ENCODE results near the gene SYK. TPM values are rescaled to one million over a fixed set of nuclear protein-coding genes. Genes with fewer than 3 reads are reported as not detected.

Gene SYK
- polyA plus RNA-seq, 1 of the 3 experiments (the other 2 are of a cell fraction), result not detected

- Histone ChIP-seq H4K20me1 (ENCODE audit: insufficient read depth) (no peaks in the 10 kb centered on the region), H3K4me1 (ENCODE audit: control insufficient read depth in 1 of 2, insufficient read depth in 2 of 2, low read depth in 1 of 2, low read length in 1 of 2) (peaks cover 0 to 3% of the 10 kb centered on the region in 2 experiments; a peak in 1 of 4 replicates), H3K9ac (no peak overlapping the region), H2AFZ (ENCODE audit: low read depth) (no peak overlapping the region), H3K9me3 (no peaks in the 10 kb centered on the region; the same call in 1 of the 2 replicates), H3K4me3 (ENCODE audit: low read depth in 2 of 2, low read length in 1 of 2) (no peak overlapping the region), H3K9me2 (no peaks in the 10 kb centered on the region), H3F3A (replicated peaks; ENCODE audit: insufficient read depth) (no peaks in the 10 kb centered on the region), H3K36me3 (replicated peaks in 1 of 2; ENCODE audit: control insufficient read depth in 1 of 2, insufficient read depth in 2 of 2, low read length in 1 of 2) (no peaks in the 10 kb centered on the region), H3K4me2 (no peak overlapping the region), H3K27ac (ENCODE audit: low read depth in 2 of 2, low read length in 1 of 2) (no peak overlapping the region), H3K27me3 (ENCODE audit: insufficient read depth) (no peaks in the 10 kb centered on the region), H3K79me2 (ENCODE audit: insufficient read depth) (no peaks in the 10 kb centered on the region)
- POLR2A ChIA-PET, result no interaction called here
- TF ChIP-seq, protein P1, sequence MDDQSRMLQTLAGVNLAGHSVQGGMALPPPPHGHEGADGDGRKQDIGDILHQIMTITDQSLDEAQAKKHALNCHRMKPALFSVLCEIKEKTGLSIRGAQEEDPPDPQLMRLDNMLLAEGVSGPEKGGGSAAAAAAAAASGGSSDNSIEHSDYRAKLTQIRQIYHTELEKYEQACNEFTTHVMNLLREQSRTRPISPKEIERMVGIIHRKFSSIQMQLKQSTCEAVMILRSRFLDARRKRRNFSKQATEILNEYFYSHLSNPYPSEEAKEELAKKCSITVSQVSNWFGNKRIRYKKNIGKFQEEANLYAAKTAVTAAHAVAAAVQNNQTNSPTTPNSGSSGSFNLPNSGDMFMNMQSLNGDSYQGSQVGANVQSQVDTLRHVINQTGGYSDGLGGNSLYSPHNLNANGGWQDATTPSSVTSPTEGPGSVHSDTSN (IDR thresholded peaks at IDR 0.05), result no peak
- TF ChIP-seq RCOR1 (IDR thresholded peaks at IDR 0.05; ENCODE audit: low read length) (no peak), JUND (IDR thresholded peaks at IDR 0.05) (no peak), CHD2 (IDR thresholded peaks at IDR 0.05; ENCODE audit: low read length, partially characterized antibody) (no peak), ELF1 (IDR thresholded peaks at IDR 0.05) (no peak), RXRA (IDR thresholded peaks at IDR 0.05; ENCODE audit: borderline replicate concordance, low read depth) (no peak), FOXJ3 (CRISPR knock-in tag; IDR thresholded peaks at IDR 0.05) (no peak), TEAD4 (IDR thresholded peaks at IDR 0.05; ENCODE audit: borderline replicate concordance, insufficient read depth) (no peak), IRF3 (IDR thresholded peaks at IDR 0.05; ENCODE audit: low read depth, low read length) (no peak), MEF2A (IDR thresholded peaks at IDR 0.05; ENCODE audit: borderline replicate concordance, low read depth) (no peak), RFX5 (IDR thresholded peaks at IDR 0.05; ENCODE audit: low read length) (no peak), RAD21 (IDR thresholded peaks at IDR 0.05; ENCODE audit: low read length) (no peak), YY1 (IDR thresholded peaks at IDR 0.05; ENCODE audit: low read depth) (no peak)
- TF ChIP-seq, protein P2, sequence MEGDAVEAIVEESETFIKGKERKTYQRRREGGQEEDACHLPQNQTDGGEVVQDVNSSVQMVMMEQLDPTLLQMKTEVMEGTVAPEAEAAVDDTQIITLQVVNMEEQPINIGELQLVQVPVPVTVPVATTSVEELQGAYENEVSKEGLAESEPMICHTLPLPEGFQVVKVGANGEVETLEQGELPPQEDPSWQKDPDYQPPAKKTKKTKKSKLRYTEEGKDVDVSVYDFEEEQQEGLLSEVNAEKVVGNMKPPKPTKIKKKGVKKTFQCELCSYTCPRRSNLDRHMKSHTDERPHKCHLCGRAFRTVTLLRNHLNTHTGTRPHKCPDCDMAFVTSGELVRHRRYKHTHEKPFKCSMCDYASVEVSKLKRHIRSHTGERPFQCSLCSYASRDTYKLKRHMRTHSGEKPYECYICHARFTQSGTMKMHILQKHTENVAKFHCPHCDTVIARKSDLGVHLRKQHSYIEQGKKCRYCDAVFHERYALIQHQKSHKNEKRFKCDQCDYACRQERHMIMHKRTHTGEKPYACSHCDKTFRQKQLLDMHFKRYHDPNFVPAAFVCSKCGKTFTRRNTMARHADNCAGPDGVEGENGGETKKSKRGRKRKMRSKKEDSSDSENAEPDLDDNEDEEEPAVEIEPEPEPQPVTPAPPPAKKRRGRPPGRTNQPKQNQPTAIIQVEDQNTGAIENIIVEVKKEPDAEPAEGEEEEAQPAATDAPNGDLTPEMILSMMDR (IDR thresholded peaks at IDR 0.05), result no peak
- TF ChIP-seq, protein P3, sequence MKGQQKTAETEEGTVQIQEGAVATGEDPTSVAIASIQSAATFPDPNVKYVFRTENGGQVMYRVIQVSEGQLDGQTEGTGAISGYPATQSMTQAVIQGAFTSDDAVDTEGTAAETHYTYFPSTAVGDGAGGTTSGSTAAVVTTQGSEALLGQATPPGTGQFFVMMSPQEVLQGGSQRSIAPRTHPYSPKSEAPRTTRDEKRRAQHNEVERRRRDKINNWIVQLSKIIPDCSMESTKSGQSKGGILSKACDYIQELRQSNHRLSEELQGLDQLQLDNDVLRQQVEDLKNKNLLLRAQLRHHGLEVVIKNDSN (IDR thresholded peaks at IDR 0.05; ENCODE audit: borderline replicate concordance, low read depth), result no peak
- TF ChIP-seq, protein P4, sequence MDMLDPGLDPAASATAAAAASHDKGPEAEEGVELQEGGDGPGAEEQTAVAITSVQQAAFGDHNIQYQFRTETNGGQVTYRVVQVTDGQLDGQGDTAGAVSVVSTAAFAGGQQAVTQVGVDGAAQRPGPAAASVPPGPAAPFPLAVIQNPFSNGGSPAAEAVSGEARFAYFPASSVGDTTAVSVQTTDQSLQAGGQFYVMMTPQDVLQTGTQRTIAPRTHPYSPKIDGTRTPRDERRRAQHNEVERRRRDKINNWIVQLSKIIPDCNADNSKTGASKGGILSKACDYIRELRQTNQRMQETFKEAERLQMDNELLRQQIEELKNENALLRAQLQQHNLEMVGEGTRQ (IDR thresholded peaks at IDR 0.05; ENCODE audit: borderline replicate concordance, low read depth, low read length), result no peak
- WGBS (ENCODE audit: low lambda C conversion rate), result 20% methylated on average over 6 of the region's 8 CpGs
- no peak for DNase-seq
- CTCF ChIA-PET, result interaction anchor here (0.8 kb wide), 1 partner anchor 8 kb away, joined by 3 read pairs; no protein-coding TSS in a partner anchor
These were observed 7.5 kb downstream of the SYK start for GRCh38 chr9:90808890-90809685.
